Astrocyte (in vitro differentiated cells and primary cell): ENCODE measurements around the gene PLEKHA7.

Experiments used
- EZH2 ChIP-seq: IDR thresholded peaks from 2 replicates; pipeline ENCODE4 v1.6.1; 2012; ENCODE audit warnings: mild to moderate bottlenecking, low read length, inconsistent platforms; ENCODE audit not compliant: insufficient read depth
- TF ChIP-seq, protein P1 (sequence below): IDR thresholded peaks from 2 replicates; pipeline ENCODE4 v1.5.1; 2011; ENCODE audit warnings: low read depth, mild to moderate bottlenecking, inconsistent platforms, low read length, moderate library complexity; ENCODE audit not compliant: insufficient read depth

DNA sequence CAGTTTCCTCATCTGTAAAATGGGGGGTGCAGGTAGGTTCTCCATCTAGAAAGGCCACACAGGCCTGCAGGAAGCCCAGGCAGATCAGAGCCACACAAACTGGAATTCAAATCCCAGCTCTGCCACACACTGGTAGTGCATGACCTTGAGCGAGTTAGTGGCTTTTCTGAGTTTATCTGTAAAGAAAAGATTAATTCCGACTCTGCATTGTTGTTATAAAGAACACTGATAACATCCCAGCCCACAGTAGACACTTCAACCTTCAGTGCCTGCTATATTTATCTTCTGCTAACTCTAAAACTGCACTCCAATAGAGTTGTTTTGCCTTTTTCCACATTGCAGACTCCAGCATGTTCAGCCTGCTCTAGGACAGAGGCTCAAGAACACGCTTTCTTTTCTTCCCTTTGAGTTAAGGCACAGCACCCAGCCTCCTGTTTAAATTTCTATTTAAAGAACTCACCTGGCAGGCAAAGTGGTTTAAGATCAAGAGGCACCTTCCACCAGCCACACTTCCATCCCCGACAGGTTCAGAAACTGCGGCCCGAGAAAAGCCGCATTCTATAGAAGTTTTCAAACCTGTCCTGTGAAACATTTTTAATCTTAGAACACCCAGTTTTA is 133.9 kb downstream of the PLEKHA7 start:
- TF ChIP-seq, protein P1, sequence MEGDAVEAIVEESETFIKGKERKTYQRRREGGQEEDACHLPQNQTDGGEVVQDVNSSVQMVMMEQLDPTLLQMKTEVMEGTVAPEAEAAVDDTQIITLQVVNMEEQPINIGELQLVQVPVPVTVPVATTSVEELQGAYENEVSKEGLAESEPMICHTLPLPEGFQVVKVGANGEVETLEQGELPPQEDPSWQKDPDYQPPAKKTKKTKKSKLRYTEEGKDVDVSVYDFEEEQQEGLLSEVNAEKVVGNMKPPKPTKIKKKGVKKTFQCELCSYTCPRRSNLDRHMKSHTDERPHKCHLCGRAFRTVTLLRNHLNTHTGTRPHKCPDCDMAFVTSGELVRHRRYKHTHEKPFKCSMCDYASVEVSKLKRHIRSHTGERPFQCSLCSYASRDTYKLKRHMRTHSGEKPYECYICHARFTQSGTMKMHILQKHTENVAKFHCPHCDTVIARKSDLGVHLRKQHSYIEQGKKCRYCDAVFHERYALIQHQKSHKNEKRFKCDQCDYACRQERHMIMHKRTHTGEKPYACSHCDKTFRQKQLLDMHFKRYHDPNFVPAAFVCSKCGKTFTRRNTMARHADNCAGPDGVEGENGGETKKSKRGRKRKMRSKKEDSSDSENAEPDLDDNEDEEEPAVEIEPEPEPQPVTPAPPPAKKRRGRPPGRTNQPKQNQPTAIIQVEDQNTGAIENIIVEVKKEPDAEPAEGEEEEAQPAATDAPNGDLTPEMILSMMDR = no peak
- no peak for TF ChIP-seq EZH2
